HCEC 1CT (cell line): ENCODE results near the gene NDUFS7.

Source experiments
- DNase-seq: peaks from one replicate; pipeline ENCODE4 v3.0.0-alpha.2; 2017

Gene NDUFS7

GRCh38 chr19:1386945-1387683, 3.4 kb downstream of the NDUFS7 start:
- no peak for DNase-seq

- DNase-seq: no peak
Measured at GRCh38 chr19:1387684-1388636, 4.3 kb downstream of the NDUFS7 start.

- DNase-seq: no peak
Measured at GRCh38 chr19:1388637-1389026, 4.9 kb downstream of the NDUFS7 start.

- DNase-seq: no peak
Measured at GRCh38 chr19:1389033-1389940, 5.6 kb downstream of the NDUFS7 start.

- DNase-seq: no peak
Measured at GRCh38 chr19:1390890-1391423, 7.2 kb downstream of the NDUFS7 start.

- DNase-seq: no peak
Measured at GRCh38 chr19:1392407-1392806, 8.7 kb downstream of the NDUFS7 start.

GRCh38 chr19:1392939-1393530, 9.3 kb downstream of the NDUFS7 start:
- no peak for DNase-seq

- no peak for DNase-seq
Measured at GRCh38 chr19:1393841-1394240, 10.1 kb downstream of the NDUFS7 start.

- DNase-seq: no peak
Measured at GRCh38 chr19:1394252-1395193, 10.8 kb downstream of the NDUFS7 start.

- DNase-seq: no peak
Measured at GRCh38 chr19:1395194-1396018, 11.7 kb downstream of the NDUFS7 start.

GRCh38 chr19:1396019-1396767, 12.5 kb downstream of the NDUFS7 start:
- DNase-seq: no peak

GRCh38 chr19:1396768-1397679, 13.3 kb downstream of the NDUFS7 start:
- no peak for DNase-seq

- DNase-seq: no peak
Measured at GRCh38 chr19:1397838-1398237, 14.1 kb downstream of the NDUFS7 start.

- no peak for DNase-seq
Measured at GRCh38 chr19:1399079-1399478, 15.4 kb downstream of the NDUFS7 start.

- no peak for DNase-seq
Measured at GRCh38 chr19:1399745-1400144, 16.0 kb downstream of the NDUFS7 start.

GRCh38 chr19:1400281-1401137, 16.8 kb downstream of the NDUFS7 start:
- DNase-seq: no peak
